NK-92 treated with Interleukin-12 subunit alpha and Interleukin-12 subunit beta, amount 100 ng/mL, for 24 hours (cell line): ENCODE data around the gene SEMA5B.

ENCODE experiments used
- DNase-seq: peaks from one replicate; lab custom pipeline; 2025; lab: John Stamatoyannopoulos, UW

SEMA5B gene

GRCh38 chr3:123025642-123026521 lies 1.7 kb downstream of the SEMA5B start:
- DNase-seq, result no peak

GRCh38 chr3:123024056-123024455 lies 3.5 kb downstream of the SEMA5B start:
- no peak for DNase-seq

GRCh38 chr3:123021996-123022510 lies 5.5 kb downstream of the SEMA5B start:
- DNase-seq, result no peak

GRCh38 chr3:123021388-123021787 lies 6.2 kb downstream of the SEMA5B start:
- DNase-seq, result no peak

- DNase-seq, result no peak
Observed at GRCh38 chr3:123020709-123021108, 6.9 kb downstream of the SEMA5B start.

GRCh38 chr3:123019591-123019990 lies 8.0 kb downstream of the SEMA5B start:
- DNase-seq, result no peak

- no peak for DNase-seq
Observed at GRCh38 chr3:123019161-123019560, 8.4 kb downstream of the SEMA5B start.

GRCh38 chr3:123018683-123019082 lies 8.9 kb downstream of the SEMA5B start:
- no peak for DNase-seq

GRCh38 chr3:123015596-123015995 lies 12.0 kb downstream of the SEMA5B start:
- DNase-seq, result no peak

- no peak for DNase-seq
Observed at GRCh38 chr3:123013876-123014275, 13.7 kb downstream of the SEMA5B start.

GRCh38 chr3:123012652-123013051 lies 14.9 kb downstream of the SEMA5B start:
- no peak for DNase-seq

GRCh38 chr3:123011447-123011846 lies 16.1 kb downstream of the SEMA5B start:
- DNase-seq, result no peak

- DNase-seq, result no peak
Observed at GRCh38 chr3:123008840-123009239, 18.7 kb downstream of the SEMA5B start.

- no peak for DNase-seq
Observed at GRCh38 chr3:123006609-123007008, 21.0 kb downstream of the SEMA5B start.

- no peak for DNase-seq
Observed at GRCh38 chr3:123005291-123005690, 22.3 kb downstream of the SEMA5B start.

- DNase-seq, result no peak
Observed at GRCh38 chr3:123004201-123004918, 23.2 kb downstream of the SEMA5B start.

- DNase-seq, result no peak
Observed at GRCh38 chr3:123002749-123003497, 24.6 kb downstream of the SEMA5B start.

- no peak for DNase-seq
Observed at GRCh38 chr3:123002100-123002748, 25.3 kb downstream of the SEMA5B start.

GRCh38 chr3:122998856-122999255 lies 28.7 kb downstream of the SEMA5B start:
- DNase-seq, result no peak

GRCh38 chr3:122998206-122998605 lies 29.4 kb downstream of the SEMA5B start:
- DNase-seq, result no peak

GRCh38 chr3:122996038-122996580 lies 31.5 kb downstream of the SEMA5B start:
- no peak for DNase-seq

- no peak for DNase-seq
Observed at GRCh38 chr3:122994954-122995353, 32.6 kb downstream of the SEMA5B start.
